K562 (cell line): ENCODE measurements around the gene FBLN2. TPM values are rescaled to one million over a fixed set of nuclear protein-coding genes. Genes with fewer than 3 reads are reported as not detected.

ENCODE experiments used
- ATAC-seq: fragments of 200-7000 bp; cut with Tn5 transposase; 3 replicates; pipeline ENCODE4 v1.9.1; 2020; ENCODE audit warnings: moderate library complexity
- BruUV-seq: library from RNA; stranded (reverse); fragments of 400-500 nt; replicated peaks from 2 replicates; lab custom pipeline; 2021; lab: Mats Ljungman, UMichigan
- CTCF ChIA-PET: fragments of 300-600 bp; formaldehyde crosslinking; extraction: SDS; loops from one replicate; lab custom pipeline; 2021; ENCODE audit warnings: low intra/inter-chr PET ratio; lab: Yijun Ruan, JAX
- POLR2A ChIA-PET: fragments of 300-600, 350-650 bp; sonication (Branson Sonifier 250); formaldehyde crosslinking; extraction: SDS; loops from one replicate; lab custom pipeline; 2021; ENCODE audit warnings: antibody characterized with exemption, inconsistent platforms; lab: Yijun Ruan, JAX
- DNase-seq, 4 experiments: peaks; one replicate each; pipeline versions ENCODE4 v3.0.0 to v3.0.0-alpha.2; 2011 to 2018; ENCODE audit warnings: low spot score in 3 of 4, mixed read lengths in 3 of 4; ENCODE audit errors: extremely low read depth in 1 of 4
- FAIRE-seq: peaks from 2 replicates; lab custom pipeline; 2011; peaks lifted over from hg19 to GRCh38; lab: Jason Lieb, UNC
- H2AFZ ChIP-seq: 2 replicates; pipeline ENCODE4 v1.6.0; 2011; ENCODE audit warnings: low read depth, low read length, control low read depth, inconsistent platforms
- H3K27ac ChIP-seq: fragments of 200-600 bp; 3 replicates; pipeline ENCODE4 v1.8.0; 2011; ENCODE audit warnings: low read depth, mild to moderate bottlenecking, control low read depth, inconsistent platforms, low read length, moderate library complexity, mixed read lengths; ENCODE audit errors: extremely low read depth
- H3K27me3 ChIP-seq, 2 experiments: fragments of 300-600 bp in 1 of 2; 2 replicates in 1 of 2; 3 replicates in 1 of 2; pipeline versions ENCODE4 v1.6.0 to v1.8.0; 2011; ENCODE audit warnings: inconsistent platforms in 2 of 2, low read length in 2 of 2, mild to moderate bottlenecking in 1 of 2, mixed read lengths in 1 of 2, moderate library complexity in 1 of 2; ENCODE audit not compliant: control insufficient read depth in 2 of 2, insufficient read depth in 2 of 2
- H3K36me3 ChIP-seq: fragments of 300-600 bp; 3 replicates; pipeline ENCODE4 v1.8.0; 2011; ENCODE audit warnings: mild to moderate bottlenecking, low read length, inconsistent platforms; ENCODE audit not compliant: control insufficient read depth, insufficient read depth
- H3K4me1 ChIP-seq, 2 experiments: fragments of 200-600 bp in 1 of 2; replicated peaks in 1 of 2; 2 replicates in 1 of 2; 3 replicates in 1 of 2; pipeline versions ENCODE4 v1.5.1 to v1.8.0; 2011; ENCODE audit warnings: inconsistent platforms in 2 of 2, low read length in 2 of 2, mild to moderate bottlenecking in 1 of 2, mixed read lengths in 1 of 2, moderate library complexity in 1 of 2; ENCODE audit not compliant: control insufficient read depth in 2 of 2, insufficient read depth in 2 of 2
- H3K4me2 ChIP-seq: 2 replicates; pipeline ENCODE4 v1.6.1; 2011; ENCODE audit warnings: low read length, control low read depth, inconsistent platforms, mixed read lengths; ENCODE audit not compliant: insufficient read depth
- H3K4me3 ChIP-seq: fragments of 200-600 bp; sonication (generic), shearing (Covaris generic); 2 replicates; pipeline ENCODE4 v1.5.1; 2016; ENCODE audit warnings: control low read depth, inconsistent platforms
- H3K79me2 ChIP-seq: fragments of 200-600 bp; 3 replicates; pipeline ENCODE4 v1.8.0; 2011; ENCODE audit warnings: low read length, inconsistent platforms; ENCODE audit not compliant: control insufficient read depth, insufficient read depth
- H3K9ac ChIP-seq, 2 experiments: 2 replicates each; pipeline versions ENCODE4 v1.6.0 to v1.6.1; 2011; ENCODE audit warnings: low read depth in 2 of 2, low read length in 2 of 2, control low read depth in 1 of 2, inconsistent platforms in 1 of 2, mild to moderate bottlenecking in 1 of 2, mixed read lengths in 1 of 2; ENCODE audit not compliant: insufficient read depth in 1 of 2
- H3K9me1 ChIP-seq: one replicate; pipeline ENCODE4 v1.6.0; 2011; ENCODE audit warnings: inconsistent platforms, mild to moderate bottlenecking, low read length, moderate library complexity; ENCODE audit not compliant: control insufficient read depth, insufficient read depth
- H3K9me3 ChIP-seq: replicated peaks from 2 replicates; pipeline ENCODE4 v1.5.1; 2011; ENCODE audit warnings: low read depth, low read length, inconsistent platforms; ENCODE audit not compliant: control insufficient read depth, insufficient read depth
- H4K20me1 ChIP-seq: replicated peaks from 2 replicates; pipeline ENCODE4 v1.6.1; 2011; ENCODE audit warnings: low read length, inconsistent platforms, mixed read lengths; ENCODE audit not compliant: control insufficient read depth, insufficient read depth
- HNRNPK ChIP-seq: fragments of 200-400 bp; formaldehyde crosslinking; IDR thresholded peaks from one replicate; pipeline ENCODE4 v1.6.1; 2018; ENCODE audit warnings: mild to moderate bottlenecking, low read depth, low read length; ENCODE audit not compliant: poor library complexity, severe bottlenecking
- POLR2AphosphoS5 ChIP-seq: IDR thresholded peaks from 2 replicates; pipeline ENCODE4 v1.6.1; 2011; ENCODE audit warnings: mild to moderate bottlenecking, low read depth, low read length, moderate library complexity; ENCODE audit not compliant: control insufficient read depth, insufficient read depth
- RBBP5 ChIP-seq: fragments of 200-600 bp; sonication (generic); IDR thresholded peaks from 2 replicates; pipeline ENCODE4 v1.6.1; 2012; ENCODE audit warnings: borderline replicate concordance, mild to moderate bottlenecking, low read length, control low read depth, inconsistent platforms; ENCODE audit not compliant: insufficient read depth, poor library complexity, severe bottlenecking
- SNRNP70 ChIP-seq: fragments of 200-400 bp; formaldehyde crosslinking; optimal IDR thresholded peaks from 2 replicates; pipeline ENCODE3; 2017; ENCODE audit warnings: low read depth, low read length
- STAG1 ChIP-seq: sonication (generic); formaldehyde crosslinking; IDR thresholded peaks from 2 replicates; pipeline ENCODE4 v1.5.0; 2020; ENCODE audit warnings: missing genetic modification reagents, borderline replicate concordance
- XRCC4 ChIP-seq: IDR thresholded peaks from one replicate; pipeline ENCODE4 v1.6.1; 2011; ENCODE audit not compliant: insufficient read depth, insufficient read length; ENCODE audit errors: extremely low read depth
- ZEB2 ChIP-seq: fragments of 450-650 bp; IDR thresholded peaks from 2 replicates; pipeline ENCODE4 v1.6.1; 2016
- WGBS: fragments of 100-300 bp; shearing (Covaris generic); methylation state at CpG from one replicate; pipeline ENCODE4 v1.1.6; 2016; ENCODE audit warnings: low coverage, mixed read lengths; ENCODE audit not compliant: insufficient coverage; ENCODE audit errors: missing lambda C conversion rate; 5-methylcytosine and 5-hydroxymethylcytosine counted together
- in situ Hi-C: fragments of 300-500 bp; cut with MboI; formaldehyde crosslinking; loops from 4 replicates; pipeline ENCODE4 v1.15.0; 2018; ENCODE audit warnings: inconsistent platforms, mixed read lengths
- intact Hi-C: fragments of 100-400 bp; cut with micrococcal nuclease; formaldehyde crosslinking; loops from 2 replicates; pipeline ENCODE4 v1.14.2; 2022
- polyA plus RNA-seq, 8 experiments: library from polyadenylated mRNA; depleted of rRNA in 4 of 8; stranded (reverse) in 5 of 8; unstranded in 3 of 8; fragments of >200 nt; fragmentation: Nextera tagmentation in 2 of 8; fragmentation: Illumina TruSeq in 1 of 8; extraction: Ambion mirVana in 2 of 8; extraction: Trizol in 1 of 8; gene quantifications; 2 replicates each; pipeline versions ENCODE4 v1.2.1 to v1.2.3, GENCODE V29; 2011 to 2014; ENCODE audit warnings: inconsistent platforms in 1 of 8, missing spikeins in 1 of 8
- total RNA-seq, 7 experiments: library from RNA; depleted of rRNA in 6 of 7; stranded (reverse); fragments of >200 nt in 6 of 7; fragmentation: Illumina TruSeq in 2 of 7; extraction: Trizol in 2 of 7; gene quantifications; 2 replicates each; pipeline versions ENCODE4 v1.2.1 to v1.2.3, GENCODE V29; 2011 to 2021; ENCODE audit warnings: low replicate concordance in 1 of 7
- TF ChIP-seq, protein P1 (sequence below), 3 experiments: IDR thresholded peaks in 2 of 3; conservative IDR thresholded peaks in 1 of 3; 2 replicates each; pipeline ENCODE4 v1.5.1; 2011 to 2012; ENCODE audit warnings: low read length in 3 of 3, mild to moderate bottlenecking in 3 of 3, control low read depth in 2 of 3, improper control_type of control experiment in 1 of 3, inconsistent platforms in 1 of 3, low read depth in 1 of 3, mixed read lengths in 1 of 3, moderate library complexity in 1 of 3; ENCODE audit not compliant: insufficient read depth in 2 of 3
- TF ChIP-seq, protein P2 (sequence below), 2 experiments: IDR thresholded peaks; 2 replicates each; pipeline ENCODE4 v1.6.1; 2012; ENCODE audit warnings: improper control_type of control experiment in 2 of 2, low read depth in 2 of 2, low read length in 2 of 2, borderline replicate concordance in 1 of 2

The FBLN2 gene
- total and polyA plus RNA-seq, 9 of the 15 experiments (the other 6 are each of a cell fraction or from before 2014, with no cell fraction given) = 0.03 to 0.10 (median 0.04) TPM; not detected in 6

DNA sequence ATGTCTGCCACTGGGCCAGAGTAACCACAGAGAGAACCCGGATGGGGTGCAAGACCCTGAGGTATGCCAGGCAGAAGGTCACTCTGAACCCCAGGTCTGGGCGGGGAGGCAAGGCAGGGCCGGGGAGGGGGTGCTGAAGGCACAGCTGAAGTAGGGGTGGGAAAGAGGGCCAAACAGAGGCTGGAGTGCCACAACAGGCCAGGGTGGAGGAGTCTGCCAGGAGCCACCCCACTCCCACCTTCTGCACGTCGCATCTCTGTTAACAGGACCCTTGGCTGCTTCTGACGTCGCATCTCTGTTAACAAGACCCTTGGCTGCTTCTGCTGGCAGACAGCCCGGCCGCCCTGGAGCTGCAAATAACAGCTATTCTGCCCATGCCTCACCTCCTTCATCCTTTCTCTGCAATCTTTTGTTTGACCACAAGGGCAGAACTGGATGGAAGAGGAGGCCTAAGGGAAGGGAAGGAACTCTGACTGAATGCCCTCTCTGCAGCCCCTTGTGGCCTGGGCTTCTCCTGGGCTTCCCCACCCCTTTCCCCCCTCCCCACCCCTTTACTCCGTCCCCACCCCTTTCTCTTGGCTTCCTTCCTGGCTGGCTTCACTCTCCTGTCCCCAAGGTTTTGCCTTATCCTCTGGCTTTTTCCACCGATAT is 20.6 kb upstream of the FBLN2 start:
- Histone ChIP-seq H3K27ac (no peak overlapping the region), H3K4me1 (0 out of 5 replicates have a peak, but pooled peaks cover 0 to 3% of the 10 kb centered on the region in 2 experiments)
- intact Hi-C loops = no loop called here
- TF ChIP-seq STAG1 (CRISPR knock-in tag) = no peak
- TF ChIP-seq HNRNPK = no peak
- TF ChIP-seq, protein P1, sequence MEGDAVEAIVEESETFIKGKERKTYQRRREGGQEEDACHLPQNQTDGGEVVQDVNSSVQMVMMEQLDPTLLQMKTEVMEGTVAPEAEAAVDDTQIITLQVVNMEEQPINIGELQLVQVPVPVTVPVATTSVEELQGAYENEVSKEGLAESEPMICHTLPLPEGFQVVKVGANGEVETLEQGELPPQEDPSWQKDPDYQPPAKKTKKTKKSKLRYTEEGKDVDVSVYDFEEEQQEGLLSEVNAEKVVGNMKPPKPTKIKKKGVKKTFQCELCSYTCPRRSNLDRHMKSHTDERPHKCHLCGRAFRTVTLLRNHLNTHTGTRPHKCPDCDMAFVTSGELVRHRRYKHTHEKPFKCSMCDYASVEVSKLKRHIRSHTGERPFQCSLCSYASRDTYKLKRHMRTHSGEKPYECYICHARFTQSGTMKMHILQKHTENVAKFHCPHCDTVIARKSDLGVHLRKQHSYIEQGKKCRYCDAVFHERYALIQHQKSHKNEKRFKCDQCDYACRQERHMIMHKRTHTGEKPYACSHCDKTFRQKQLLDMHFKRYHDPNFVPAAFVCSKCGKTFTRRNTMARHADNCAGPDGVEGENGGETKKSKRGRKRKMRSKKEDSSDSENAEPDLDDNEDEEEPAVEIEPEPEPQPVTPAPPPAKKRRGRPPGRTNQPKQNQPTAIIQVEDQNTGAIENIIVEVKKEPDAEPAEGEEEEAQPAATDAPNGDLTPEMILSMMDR (IDR thresholded peaks at IDR 0.05 in 2 of 3, conservative IDR thresholded peaks at IDR 0.05 in 1 of 3; ENCODE audit: insufficient read depth in 2 of 3, low read depth in 1 of 3, low read length in 3 of 3) = peak in 2 of 3 experiments; percentile 46 to 73; a peak in 4 of 6 replicates
- TF ChIP-seq ZEB2 = no peak
- TF ChIP-seq, protein P2, sequence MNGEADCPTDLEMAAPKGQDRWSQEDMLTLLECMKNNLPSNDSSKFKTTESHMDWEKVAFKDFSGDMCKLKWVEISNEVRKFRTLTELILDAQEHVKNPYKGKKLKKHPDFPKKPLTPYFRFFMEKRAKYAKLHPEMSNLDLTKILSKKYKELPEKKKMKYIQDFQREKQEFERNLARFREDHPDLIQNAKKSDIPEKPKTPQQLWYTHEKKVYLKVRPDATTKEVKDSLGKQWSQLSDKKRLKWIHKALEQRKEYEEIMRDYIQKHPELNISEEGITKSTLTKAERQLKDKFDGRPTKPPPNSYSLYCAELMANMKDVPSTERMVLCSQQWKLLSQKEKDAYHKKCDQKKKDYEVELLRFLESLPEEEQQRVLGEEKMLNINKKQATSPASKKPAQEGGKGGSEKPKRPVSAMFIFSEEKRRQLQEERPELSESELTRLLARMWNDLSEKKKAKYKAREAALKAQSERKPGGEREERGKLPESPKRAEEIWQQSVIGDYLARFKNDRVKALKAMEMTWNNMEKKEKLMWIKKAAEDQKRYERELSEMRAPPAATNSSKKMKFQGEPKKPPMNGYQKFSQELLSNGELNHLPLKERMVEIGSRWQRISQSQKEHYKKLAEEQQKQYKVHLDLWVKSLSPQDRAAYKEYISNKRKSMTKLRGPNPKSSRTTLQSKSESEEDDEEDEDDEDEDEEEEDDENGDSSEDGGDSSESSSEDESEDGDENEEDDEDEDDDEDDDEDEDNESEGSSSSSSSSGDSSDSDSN (IDR thresholded peaks at IDR 0.05; ENCODE audit: borderline replicate concordance in 1 of 2, low read depth in 2 of 2, low read length in 2 of 2) = 0 out of 4 replicates have a peak, but pooled peaks of 1 of the 2 experiments have one; percentile 26
- TF ChIP-seq POLR2AphosphoS5 = no peak
- TF ChIP-seq SNRNP70 = no peak
- TF ChIP-seq RBBP5 = no peak
- TF ChIP-seq XRCC4 = no peak
- TF ChIP-seq, all 486 proteins: peak for 2
- Histone ChIP-seq H3K9ac (no peak overlapping the region), H3K36me3 (no peaks in the 10 kb centered on the region), H3K79me2 (no peaks in the 10 kb centered on the region), H3K27me3 (peaks cover 58 to 80% of the 10 kb centered on the region in 2 experiments), H2AFZ (no peak overlapping the region), H4K20me1 (peaks cover 10% of the 10 kb centered on the region; the same call in 1 of the 2 replicates), H3K9me3 (no peaks in the 10 kb centered on the region), H3K4me3 (no peak overlapping the region), H3K9me1 (no peaks in the 10 kb centered on the region), H3K4me2 (no peak overlapping the region)
- WGBS = 7% methylated on average over 10 of the region's 11 CpGs
- ChIA-PET POLR2A (interaction anchor here (0.6 to 1.4 kb wide), 4 partner anchors 11 to 69 kb away, joined by 3 to 5 read pairs (median 3); no protein-coding TSS in a partner anchor), CTCF (interaction anchor here (0.7 kb wide), 1 partner anchor 115 kb away, joined by 3 read pairs; no protein-coding TSS in a partner anchor)
- BruUV-seq = no TSS peak
- FAIRE-seq = peak; percentile 74
- DNase-seq = peak; percentile 41 to 81 (median 58)
- peak; percentile 92 for ATAC-seq
- in situ Hi-C loops = no loop called here
